HG03108 (cell line): ENCODE data around the gene AMHR2.
A peak's percentile ranks its signal among the peaks of the same experiment; 100 is the strongest.
"Not testable (repeated sequence)": the region's sequence is repeated elsewhere in the genome, so short reads cannot be mapped to it uniquely, and the experiment has no call there.

Experiments
- ATAC-seq: cut with Tn5 transposase; IDR thresholded peaks from one replicate; pipeline ENCODE4 v1.9.1; 2021; ENCODE audit warnings: moderate library complexity; ENCODE audit not compliant: unreplicated experiment

Gene AMHR2

DNA sequence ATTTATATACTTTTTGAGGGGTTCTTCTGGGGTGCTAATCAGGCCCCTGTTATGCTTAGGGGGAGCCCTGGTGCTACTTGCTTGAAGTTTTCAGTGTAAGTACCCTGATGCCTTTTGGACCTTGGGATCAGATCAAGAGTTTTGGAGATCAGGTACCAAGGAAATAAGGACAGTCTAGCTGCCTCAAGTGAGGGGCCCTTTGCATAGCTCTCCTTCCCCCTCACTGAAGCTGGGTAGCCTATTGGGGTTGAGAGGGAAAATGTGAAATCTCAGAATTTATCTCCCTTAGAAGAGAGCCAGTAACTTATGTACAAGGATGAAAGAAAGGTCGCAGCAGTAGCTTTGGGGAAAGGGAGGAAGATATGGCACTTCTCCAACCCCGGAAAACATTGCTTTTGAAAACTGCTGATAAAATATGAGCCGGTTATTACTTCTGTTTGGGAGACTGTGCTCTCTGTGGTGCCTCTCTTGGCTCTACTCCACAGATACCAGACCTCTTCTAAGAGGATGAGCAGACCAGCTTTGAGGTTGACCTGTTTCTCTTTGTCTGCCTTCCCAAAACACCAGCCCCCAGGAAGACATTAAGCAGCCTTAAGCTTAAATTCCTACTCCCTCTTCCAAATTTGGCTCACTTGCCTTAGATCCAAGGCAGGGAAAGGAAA lies 8.8 kb upstream of the AMHR2 start:
- ATAC-seq: no peak

DNA sequence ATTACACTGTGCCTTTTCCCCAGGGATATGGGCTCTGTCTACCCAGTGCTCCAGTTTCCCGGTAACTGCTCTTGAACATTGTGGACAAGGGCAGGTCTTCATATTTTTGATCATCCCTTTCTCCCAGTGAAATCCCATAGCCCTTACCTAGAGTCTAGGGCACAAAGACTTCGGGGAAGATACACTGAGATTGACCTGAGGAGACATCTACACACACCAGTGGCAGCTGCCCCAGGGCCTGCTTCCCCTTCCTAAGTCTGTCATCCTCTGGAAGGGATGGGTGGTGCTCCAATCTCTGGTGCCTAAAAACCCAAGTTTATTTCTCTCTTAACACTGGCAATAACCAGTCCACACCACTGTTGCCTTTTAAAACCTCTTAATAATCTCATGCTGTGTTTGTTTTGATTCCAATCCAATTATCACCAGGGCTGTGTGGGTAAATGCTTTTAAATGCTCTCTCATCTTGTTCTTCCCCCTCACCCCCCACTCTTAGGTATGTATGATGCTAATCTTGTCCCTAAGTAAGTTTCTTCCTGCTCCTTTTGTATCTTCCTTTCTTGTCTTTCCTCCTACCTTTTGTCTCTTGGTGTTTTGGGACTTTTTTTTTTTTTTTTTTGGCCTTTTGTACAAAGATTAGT lies 7.8 kb upstream of the AMHR2 start:
- ATAC-seq: not testable (repeated sequence)

DNA sequence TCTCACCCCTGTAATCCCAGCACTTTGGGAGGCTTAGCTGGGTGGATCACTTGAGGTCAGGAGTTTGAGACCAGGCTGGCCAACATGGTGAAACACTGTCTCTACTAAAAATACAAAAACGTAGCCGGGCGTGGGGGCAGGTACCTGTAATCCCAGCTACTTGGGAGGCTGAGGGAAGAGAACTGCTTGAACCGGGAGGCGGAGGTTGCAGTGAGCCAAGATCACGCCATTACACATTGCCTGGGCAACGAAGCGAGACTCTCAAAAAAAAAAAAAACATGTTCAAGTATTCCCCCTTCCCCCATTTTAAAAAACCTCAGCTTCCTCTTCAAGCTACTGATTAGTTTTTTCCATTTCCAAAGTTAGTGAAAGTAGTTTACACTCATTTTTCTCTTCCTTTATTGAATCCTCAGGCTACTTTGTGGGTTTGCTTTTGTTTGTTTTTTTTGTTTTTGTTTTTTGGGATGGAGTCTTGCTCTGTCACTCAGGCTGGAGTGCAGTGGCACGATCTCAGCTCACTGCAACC lies 6.3 kb upstream of the AMHR2 start:
- ATAC-seq: not testable (repeated sequence)

DNA sequence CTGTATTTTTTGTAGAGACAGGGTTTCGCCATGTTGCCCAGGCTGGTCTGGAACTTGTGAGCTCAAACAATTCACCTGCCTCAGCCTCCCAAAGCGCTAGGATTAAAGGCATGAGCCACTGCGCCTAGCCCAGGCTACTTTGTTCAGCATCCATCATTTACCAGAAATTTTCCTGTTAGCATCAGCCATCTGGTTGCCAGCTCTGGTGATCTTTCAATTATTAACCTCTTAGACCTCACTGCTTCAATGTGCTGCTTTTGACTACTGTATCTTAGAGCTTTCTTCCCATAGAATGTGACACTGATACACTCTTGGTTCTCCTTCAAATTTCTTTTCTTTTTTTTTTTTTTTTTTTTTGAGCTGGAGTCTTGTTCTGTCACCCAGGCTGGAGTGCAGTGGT lies 5.4 kb upstream of the AMHR2 start:
- no peak for ATAC-seq

DNA sequence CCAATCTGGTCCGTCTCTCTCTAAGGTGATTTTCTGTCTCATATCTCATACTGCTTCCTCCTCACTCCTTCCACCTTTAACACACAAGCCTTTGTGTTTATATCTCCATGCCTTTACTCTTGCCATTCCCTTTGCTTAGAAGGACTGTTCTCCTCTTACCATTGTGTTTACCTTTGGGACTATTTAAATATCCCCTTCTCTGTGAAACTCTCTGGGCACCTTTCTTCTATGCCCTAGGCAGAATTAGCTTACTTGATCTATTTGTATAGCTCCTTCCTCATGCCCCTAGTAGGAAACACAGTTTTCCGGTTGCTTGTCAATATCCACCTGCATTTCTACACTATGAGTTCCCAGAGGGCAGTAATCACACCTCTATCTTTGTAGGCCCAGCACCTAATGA lies 3.9 kb upstream of the AMHR2 start:
- ATAC-seq: no peak

DNA sequence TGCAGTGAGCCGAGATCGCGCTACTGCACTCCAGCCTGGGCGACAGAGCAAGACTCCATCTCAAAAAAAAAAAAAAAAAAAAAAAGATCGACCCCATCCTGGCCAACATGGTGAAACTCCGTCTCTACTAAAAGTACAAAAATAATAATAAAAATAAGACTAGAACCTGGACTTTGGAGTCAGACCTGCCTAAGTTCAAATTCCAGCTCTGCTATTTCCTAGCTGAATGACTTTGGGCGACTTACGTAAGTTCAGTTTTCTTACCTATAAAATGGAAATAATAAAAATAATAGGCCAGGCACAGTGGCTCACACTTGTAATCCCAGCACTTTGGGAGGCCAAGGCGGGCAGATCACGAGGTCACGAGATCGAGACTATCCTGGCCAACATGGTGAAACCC lies 1.4 kb upstream of the AMHR2 start:
- not testable (repeated sequence) for ATAC-seq

DNA sequence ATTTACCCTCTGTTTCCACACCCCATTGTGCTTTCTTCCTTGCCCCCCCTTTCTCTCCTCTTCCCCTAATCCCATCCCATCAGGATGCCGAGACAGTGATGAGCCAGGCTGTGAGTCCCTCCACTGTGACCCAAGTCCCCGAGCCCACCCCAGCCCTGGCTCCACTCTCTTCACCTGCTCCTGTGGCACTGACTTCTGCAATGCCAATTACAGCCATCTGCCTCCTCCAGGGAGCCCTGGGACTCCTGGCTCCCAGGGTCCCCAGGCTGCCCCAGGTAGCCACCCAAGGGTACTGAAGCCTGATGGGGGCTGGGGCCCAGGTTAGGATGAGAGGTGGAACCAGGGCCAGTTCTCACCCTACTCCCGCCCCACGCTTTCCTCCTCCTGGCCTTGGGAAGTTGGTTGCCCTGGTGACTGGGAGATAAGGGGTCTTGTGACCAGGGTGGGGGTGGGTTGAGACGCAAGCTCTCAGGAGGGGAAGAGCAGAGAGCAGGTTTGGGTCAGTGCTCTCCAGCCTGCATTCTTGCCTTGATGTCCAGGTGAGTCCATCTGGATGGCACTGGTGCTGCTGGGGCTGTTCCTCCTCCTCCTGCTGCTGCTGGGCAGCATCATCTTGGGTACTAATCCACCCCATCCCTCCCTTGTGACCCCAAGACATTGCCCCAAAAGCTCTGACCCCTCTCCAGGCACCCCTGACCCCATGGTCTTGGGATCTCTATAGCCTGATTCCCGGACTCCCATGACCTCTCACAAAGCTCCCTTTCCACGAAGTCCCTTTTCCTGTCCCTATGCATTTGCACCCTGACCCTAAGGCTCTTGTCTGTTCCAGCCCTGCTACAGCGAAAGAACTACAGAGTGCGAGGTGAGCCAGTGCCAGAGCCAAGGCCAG lies 1.2 kb downstream of the AMHR2 start:
- no peak for ATAC-seq

DNA sequence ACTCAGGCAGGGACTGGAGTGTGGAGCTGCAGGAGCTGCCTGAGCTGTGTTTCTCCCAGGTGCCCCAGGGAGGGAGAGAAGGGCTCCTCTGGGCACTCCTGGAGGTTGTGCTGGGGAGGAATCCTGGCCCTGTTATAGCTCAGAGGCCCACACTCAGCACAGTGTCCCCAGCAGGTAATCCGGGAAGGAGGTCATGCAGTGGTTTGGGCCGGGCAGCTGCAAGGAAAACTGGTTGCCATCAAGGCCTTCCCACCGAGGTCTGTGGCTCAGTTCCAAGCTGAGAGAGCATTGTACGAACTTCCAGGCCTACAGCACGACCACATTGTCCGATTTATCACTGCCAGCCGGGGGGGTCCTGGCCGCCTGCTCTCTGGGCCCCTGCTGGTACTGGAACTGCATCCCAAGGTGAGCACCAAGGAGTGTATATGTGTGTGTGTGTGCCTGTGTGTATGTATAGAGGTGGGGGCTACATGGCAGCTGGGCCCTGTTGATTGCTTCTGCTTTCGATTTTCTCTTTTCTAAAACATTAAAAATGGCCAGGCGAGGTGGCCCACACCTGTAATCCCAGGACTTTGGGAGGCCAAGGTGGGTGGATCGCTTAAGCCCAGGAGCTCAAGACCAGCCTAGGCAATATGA lies 2.0 kb downstream of the AMHR2 start:
- no peak for ATAC-seq

DNA sequence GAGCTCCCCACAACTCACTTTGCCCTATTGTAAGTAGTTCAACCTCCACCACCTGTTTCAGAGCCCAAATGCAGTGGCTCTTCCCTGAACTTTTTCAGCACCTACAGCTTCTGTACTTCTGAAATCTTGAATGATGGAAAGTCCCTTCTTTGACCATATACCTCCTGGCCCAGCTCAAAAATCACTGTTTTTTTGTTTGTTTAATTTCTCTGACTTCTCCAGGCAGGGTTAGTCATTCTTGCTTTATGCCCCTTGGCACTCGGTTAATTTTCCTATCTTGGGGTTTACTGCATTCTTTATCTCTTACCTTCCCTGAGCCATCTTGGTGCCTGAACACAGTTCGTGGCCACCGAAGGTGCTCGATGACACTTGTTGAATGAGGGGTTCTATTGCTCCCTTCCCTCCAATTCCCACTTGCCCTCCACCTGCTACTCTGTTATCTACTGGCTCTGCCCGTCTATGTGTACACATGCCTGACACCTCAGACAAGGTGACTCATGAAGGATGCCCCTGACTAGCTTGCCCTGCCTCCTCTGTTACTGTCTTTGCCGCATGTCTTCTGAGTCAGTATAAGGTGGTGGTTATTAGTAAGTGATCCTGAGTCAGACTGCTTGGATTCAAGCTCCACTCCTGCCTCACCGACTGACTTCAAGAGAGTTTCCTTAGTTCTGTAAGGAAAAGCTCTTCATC lies 4.4 kb downstream of the AMHR2 start:
- ATAC-seq: no peak

DNA sequence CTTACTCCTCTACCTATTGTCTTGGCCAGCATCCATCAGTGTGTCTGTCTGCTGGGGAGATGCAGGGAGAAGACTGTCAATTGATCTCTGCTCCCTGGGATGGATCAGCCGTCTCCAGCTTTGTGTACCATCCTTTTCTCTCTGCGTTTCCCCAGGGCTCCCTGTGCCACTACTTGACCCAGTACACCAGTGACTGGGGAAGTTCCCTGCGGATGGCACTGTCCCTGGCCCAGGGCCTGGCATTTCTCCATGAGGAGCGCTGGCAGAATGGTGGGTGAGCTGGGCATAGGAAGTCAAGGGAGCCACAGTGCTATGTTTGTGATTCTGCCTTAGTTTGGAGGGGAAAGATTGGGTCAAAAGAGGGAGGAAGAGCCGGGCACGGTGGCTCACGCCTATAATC lies 5.1 kb downstream of the AMHR2 start:
- ATAC-seq: no peak

DNA sequence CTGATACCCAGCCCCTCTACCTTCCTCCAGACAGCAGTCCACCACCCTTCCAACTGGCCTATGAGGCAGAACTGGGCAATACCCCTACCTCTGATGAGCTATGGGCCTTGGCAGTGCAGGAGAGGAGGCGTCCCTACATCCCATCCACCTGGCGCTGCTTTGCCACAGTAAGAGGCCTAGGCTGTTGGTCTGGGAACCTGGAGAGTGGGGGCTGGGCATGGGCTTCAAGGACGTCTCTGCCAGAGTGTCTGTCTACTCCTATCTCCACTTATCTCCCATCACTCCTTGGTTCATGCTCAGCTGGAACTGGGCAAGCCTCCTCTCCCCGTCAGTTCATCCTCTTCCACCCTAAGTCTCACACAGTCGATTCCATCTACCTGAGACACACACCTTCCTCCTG lies 6.5 kb downstream of the AMHR2 start:
- ATAC-seq: no peak

DNA sequence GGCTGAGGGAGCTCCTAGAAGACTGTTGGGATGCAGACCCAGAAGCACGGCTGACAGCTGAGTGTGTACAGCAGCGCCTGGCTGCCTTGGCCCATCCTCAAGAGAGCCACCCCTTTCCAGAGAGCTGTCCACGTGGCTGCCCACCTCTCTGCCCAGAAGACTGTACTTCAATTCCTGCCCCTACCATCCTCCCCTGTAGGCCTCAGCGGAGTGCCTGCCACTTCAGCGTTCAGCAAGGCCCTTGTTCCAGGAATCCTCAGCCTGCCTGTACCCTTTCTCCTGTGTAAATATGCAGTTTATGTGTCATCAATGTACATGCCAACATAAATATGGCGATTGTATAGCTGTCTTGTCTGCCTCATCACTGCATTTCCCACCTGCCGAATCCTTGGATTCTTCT lies 7.5 kb downstream of the AMHR2 start:
- no peak for ATAC-seq

DNA sequence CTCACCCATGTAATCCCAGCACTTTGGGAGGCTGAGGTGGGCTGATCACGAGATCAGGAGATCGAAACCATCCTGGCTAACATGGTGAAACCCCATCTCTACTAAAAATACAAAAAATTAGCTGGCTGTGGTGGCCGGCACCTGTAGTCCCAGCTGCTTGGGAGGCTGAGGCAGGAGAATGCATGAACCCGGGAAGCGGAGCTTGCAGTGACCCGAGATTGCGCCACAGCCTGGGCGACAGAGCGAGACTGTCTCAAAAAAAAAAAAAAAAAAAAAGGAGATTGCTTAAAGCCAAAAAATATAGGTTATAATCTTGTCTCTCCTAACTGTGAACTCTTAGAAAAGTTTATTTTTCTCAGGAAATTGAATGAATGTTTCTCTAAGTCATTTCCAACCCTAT lies 11.7 kb downstream of the AMHR2 start:
- ATAC-seq: not testable (repeated sequence)

DNA sequence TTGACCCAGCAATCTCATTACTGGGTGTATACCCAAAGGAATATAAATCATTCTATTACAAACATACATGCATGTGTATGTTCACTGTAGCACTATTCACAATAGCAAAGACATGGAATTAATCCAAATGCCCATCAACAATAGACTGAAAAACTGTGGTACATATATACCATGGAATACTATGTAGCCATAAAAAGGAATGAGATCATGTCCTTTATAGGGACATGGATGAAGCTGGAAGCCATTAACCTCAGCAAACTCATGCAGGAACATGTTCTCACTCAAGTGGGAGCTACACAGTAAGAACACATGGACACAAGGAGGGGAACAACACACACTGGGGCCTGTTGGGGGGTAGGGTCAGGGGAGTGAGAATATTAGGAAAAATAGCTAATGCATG lies 15.9 kb downstream of the AMHR2 start:
- not testable (repeated sequence) for ATAC-seq

DNA sequence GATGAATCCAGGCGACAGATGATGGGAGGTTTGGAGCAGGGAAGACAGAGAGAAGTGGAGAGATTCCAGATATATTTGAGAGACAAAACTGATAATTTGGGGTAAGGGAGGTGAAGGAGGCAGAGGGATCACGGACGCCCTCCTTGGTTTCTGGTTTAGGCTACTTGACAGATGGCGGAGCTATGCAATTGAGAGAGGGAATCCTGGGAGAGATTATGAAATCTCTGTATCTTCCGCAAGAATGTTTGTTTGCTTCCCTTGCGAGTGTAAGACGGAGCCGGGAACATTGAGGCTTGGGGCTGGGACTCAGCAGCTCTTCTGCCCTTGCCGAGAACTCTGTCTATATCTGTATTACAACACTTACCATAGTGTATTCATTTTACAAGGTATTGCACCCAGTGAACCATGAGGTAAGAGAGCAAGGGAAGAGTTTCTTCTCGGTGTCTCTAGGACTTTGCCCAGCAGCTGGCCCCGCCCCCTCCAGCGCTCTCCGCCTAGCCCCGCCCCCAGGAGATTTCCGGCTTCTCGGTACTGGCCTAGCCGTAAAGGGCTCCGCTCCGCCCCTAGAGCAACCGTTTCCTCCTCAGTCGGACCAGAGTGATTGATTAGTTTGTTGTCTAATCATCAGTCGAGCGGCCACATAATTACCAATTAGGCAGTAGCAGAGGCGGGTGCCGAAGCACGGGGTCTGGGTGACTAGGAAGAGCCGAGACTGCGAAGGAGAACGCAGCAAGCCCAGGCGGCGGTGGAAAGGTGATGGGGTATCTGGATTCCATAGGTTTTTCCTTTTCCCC lies 17.6 kb downstream of the AMHR2 start, which contains the start of gene PRR13:
Gene PRR13 (plus strand): TSS at position 695 of the 794 bp plus-strand sequence. CDS start 981 bp downstream, outside the sequence.
- ATAC-seq: peak; percentile 98

DNA sequence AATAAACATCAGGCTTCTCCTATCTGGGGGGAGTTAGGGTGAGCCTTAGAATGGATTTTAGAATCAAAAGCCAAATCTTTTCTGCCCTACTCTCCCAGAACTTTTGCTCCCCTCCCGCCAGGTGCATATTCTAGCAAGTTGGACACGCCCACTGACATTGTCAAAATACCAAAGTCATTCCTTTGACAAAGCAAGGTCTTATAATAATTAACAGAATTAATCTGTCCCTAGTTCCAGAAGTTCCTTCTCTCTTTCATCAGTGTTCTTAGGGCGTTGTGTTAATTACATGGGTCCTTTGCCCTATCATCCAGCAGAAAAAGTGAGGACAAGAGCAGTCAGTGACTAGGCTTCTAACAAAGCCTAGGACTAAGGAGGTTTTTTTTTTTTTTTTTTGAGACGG lies 20.3 kb downstream of the AMHR2 start:
- no peak for ATAC-seq

DNA sequence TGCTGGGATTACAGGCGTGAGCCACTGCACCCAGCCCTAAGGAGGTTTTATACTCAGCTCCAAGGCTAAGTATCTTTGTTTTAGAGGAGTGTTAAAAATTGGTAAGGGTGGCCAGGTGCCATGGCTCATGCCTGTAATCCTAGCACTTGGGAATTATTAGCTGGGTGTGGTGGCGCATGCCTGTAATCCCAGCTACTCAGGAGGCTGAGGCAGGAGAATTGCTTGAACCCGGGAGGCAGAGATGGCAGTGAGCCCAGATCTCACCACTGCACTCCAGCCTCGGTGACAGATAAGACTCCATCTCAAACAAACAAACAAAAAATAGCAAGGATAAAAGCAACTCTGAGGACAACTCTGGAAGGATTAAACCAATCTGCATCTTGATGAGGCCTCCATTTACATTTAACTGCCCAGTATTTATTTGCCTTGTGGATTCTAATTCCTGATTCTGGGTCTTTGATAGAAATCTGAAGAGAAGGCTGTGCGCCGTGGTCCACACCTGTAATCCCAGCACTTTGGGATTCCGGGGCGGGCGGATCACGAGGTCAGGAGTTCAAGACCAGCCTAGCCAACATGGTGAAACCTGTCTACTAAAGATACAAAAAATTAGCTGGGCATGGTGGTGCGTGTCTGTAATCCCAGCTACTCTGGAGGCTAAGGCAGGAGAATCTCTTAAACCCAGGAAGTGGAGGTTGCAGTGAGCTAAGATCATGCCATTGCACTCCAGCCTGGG lies 21.1 kb downstream of the AMHR2 start:
- ATAC-seq: not testable (repeated sequence)

DNA sequence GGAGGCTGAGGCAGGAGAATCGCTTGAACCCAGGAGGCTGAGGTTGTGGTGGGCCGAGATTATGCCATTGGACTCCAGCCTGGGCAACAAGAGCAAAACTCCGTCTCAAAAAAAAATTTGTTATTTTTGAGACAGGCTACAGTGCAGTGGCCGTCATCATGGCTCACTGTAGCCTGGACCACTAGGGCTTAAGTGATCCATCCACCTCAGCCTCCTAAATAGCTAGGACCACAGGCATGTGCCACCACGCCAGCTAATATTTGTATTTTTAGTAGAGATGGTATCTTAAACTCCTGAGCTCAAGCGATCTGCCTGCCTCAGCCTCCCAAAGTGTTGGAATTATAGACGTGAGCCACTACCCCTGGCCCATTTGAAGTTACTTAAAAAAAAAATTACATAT lies 27.3 kb downstream of the AMHR2 start:
- ATAC-seq: no peak

DNA sequence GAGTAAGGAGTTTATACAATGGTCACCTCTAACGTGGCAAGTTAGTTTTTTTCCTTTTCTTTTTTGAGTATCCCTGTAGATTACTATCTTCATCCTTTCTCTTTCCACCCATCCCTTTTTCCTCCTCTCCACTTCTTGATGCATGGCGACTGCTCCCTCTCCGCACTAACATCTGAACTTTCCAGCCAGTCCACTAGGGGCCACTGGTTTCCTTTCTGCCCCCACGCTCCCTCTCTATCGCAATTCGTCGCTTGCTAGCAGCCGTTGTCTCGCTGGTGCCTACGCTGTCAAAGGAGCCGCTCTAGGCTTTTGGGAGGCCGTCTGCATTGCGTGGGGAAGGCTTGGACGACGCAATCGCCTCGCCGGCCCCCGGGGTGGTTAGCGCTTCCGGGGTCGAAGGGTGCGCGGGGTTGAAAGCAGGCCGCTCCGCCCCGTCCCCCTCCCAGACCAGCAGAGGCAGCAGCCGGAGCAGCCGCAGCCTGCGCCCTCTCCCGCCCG lies 28.1 kb downstream of the AMHR2 start, which contains the start of gene PCBP2:
Gene PCBP2 (plus strand): TSS at position 442 of the 498 bp plus-strand sequence. CDS start 2,699 bp downstream, outside the sequence.
- peak; percentile 96 for ATAC-seq
